Loucy (cell line): ENCODE results near the gene CFC1B.
"Not testable (repeated sequence)": the region's sequence is repeated elsewhere in the genome, so short reads cannot be mapped to it uniquely, and the experiment has no call there.

Source experiments
- EZH2phosphoT487 ChIP-seq: fragments of 200-600 bp; IDR thresholded peaks from 2 replicates; pipeline ENCODE4 v1.6.1; 2018; ENCODE audit warnings: antibody characterized with exemption, mild to moderate bottlenecking, moderate library complexity, borderline replicate concordance
- TF ChIP-seq, protein P1 (sequence below): fragments of 200-600 bp; sonication (generic); conservative IDR thresholded peaks from 2 replicates; pipeline ENCODE4 v1.5.1; 2014; ENCODE audit warnings: mild to moderate bottlenecking, antibody characterized with exemption, low read length

DNA sequence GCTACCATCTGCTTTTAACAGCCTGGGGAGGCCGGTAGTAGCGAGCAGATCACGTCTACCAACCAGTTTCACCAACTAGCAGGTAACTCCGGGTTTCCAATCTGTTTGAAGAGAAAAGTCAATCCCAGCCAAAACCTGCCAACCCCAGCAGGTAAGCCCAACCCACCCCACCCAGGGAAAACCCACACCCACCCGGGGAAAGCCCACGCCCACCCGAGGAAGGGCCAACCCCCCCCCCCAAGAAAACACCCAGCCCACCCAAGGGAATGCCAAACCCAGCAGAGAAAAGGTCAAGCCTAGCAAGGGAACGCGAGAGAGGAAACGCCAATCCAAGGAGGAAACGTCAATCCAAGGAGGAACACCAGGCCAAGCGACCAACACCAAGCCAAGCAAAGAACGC is 11.8 kb upstream of the CFC1B start, which contains the start of gene POTEI:
- TF ChIP-seq, protein P1, sequence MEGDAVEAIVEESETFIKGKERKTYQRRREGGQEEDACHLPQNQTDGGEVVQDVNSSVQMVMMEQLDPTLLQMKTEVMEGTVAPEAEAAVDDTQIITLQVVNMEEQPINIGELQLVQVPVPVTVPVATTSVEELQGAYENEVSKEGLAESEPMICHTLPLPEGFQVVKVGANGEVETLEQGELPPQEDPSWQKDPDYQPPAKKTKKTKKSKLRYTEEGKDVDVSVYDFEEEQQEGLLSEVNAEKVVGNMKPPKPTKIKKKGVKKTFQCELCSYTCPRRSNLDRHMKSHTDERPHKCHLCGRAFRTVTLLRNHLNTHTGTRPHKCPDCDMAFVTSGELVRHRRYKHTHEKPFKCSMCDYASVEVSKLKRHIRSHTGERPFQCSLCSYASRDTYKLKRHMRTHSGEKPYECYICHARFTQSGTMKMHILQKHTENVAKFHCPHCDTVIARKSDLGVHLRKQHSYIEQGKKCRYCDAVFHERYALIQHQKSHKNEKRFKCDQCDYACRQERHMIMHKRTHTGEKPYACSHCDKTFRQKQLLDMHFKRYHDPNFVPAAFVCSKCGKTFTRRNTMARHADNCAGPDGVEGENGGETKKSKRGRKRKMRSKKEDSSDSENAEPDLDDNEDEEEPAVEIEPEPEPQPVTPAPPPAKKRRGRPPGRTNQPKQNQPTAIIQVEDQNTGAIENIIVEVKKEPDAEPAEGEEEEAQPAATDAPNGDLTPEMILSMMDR: not testable (repeated sequence)
- TF ChIP-seq EZH2phosphoT487: not testable (repeated sequence)
